Measurements from ENCODE around the gene SLC9A8. TPM values are rescaled to one million over a fixed set of nuclear protein-coding genes. Genes with fewer than 3 reads are reported as not detected.

The SLC9A8 gene
- total and polyA plus RNA-seq, 2 experiments from 2014 or later: 4.2 to 5.0 TPM

DNA sequence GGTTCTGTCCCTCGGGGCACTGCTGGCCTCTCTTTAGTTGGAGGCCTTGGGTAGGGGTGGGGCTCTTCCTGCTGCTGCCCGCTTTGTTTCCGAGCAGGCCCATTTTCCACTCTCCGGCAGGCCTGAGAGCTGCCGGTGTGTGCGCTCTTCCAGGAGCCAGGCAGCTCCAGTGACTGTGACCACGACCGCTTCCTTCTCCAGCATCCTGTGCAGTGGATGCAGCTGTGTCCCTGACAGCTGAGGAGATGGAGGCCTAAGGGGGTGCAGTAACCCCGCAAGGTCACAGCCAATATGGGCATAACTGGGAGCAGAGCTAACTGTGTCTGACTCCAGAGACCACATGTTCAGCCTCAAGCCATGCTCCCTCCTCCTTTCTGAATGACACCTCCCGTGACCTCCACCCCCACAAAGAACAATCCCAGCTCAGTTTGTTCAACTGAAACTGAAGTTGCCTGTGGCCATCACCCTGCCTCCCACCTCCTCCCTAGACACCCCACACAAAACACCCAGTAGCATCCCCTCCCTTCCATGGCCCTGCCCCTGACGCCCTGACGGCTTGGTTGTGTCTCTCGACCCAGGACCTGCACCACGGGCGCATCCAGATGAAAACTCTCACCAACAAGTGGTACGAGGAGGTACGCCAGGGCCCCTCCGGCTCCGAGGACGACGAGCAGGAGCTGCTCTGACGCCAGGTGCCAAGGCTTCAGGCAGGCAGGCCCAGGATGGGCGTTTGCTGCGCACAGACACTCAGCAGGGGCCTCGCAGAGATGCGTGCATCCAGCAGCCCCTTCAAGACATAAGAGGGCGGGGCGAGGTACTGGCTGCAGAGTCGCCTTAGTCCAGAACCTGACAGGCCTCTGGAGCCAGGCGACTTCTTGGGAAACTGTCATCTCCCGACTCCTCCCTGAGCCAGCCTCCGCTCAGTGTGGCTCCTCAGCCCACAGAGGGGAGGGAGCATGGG is 74.9 kb downstream of the SLC9A8 start:
- Histone ChIP-seq H3K27ac (no peak overlapping the region), H3K9ac (peak overlapping the region; percentile 31; the same call in 1 of the 2 replicates), H3K36me3 (ENCODE audit: low read depth) (no peaks in the 10 kb centered on the region; the same call in 1 of the 2 replicates), H3K9me2 (ENCODE audit: insufficient read depth) (no peaks in the 10 kb centered on the region), H2AFZ (no peak overlapping the region), H3F3A (ENCODE audit: insufficient read depth) (no peaks in the 10 kb centered on the region), H3K9me3 (ENCODE audit: low read depth) (no peaks in the 10 kb centered on the region), H3K79me2 (ENCODE audit: insufficient read depth) (no peaks in the 10 kb centered on the region), H3K4me1 (ENCODE audit: insufficient read depth) (0 out of 2 replicates have a peak, but pooled peaks cover 5% of the 10 kb centered on the region), H3K4me3 (no peak overlapping the region), H4K20me1 (ENCODE audit: insufficient read depth) (no peaks in the 10 kb centered on the region), H3K27me3 (replicated peaks; ENCODE audit: insufficient read depth) (no peaks in the 10 kb centered on the region), H3K4me2 (ENCODE audit: unreplicated experiment) (no peak overlapping the region)
- WGBS, 2 experiments (ENCODE audit: low coverage in 1 of 2, low lambda C conversion rate in 2 of 2, missing lambda C conversion rate in 2 of 2): 70 to 71% methylated on average over 32 of the region's 32 CpGs
- in situ Hi-C loops (cut with MboI): no loop called here
- TF ChIP-seq EZH2 (IDR thresholded peaks at IDR 0.05; ENCODE audit: insufficient read depth, poor library complexity, severe bottlenecking) (no peak), EZH2phosphoT487 (IDR thresholded peaks at IDR 0.05; ENCODE audit: insufficient read depth, low read depth) (no peak)
- DNase-seq: peak; percentile 40

DNA sequence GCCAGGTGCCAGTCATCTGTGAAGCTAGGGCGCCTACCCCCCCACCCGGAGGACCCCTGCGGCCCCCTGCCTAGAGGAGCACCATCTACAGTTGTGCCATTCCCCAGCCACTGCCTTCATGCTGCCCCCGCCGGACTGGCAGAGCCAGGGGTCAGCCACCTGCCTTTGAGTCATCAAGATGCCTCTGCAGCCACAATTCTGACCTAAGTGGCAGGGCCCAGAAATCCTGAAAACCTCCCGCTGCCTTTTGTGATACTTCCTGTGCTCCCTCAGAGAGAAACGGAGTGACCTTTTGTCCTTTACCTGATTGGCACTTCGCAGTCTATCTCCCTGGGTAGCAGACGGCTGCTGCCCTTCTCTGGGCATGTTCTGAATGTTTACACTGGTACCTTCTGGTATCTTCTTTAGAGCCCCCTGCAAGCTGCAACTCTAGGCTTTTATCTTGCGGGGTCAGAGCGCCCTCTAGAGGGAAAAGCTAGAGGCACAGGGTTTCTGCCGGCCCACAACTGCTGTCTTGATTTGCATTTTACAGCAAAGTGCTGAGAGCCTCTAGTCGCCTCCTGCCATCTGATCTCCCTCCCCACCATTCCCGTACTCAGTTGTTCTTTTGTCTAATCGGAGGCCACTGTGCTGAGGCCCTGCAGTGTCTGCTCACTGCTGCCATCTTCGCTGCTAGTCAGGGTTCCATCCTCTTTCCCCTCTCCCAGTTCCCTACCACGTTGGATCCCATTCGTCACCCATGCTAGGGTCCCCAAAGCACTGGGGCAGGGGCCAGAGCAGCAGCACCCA is 75.8 kb downstream of the SLC9A8 start:
- DNase-seq: peak; percentile 59
- Histone ChIP-seq H3F3A (ENCODE audit: insufficient read depth) (no peaks in the 10 kb centered on the region), H3K9ac (no peak overlapping the region), H3K79me2 (ENCODE audit: insufficient read depth) (no peaks in the 10 kb centered on the region), H3K4me3 (no peak overlapping the region), H2AFZ (no peak overlapping the region), H3K27ac (no peak overlapping the region), H3K36me3 (ENCODE audit: low read depth) (no peaks in the 10 kb centered on the region; the same call in 1 of the 2 replicates), H3K4me1 (ENCODE audit: insufficient read depth) (peaks cover 9% of the 10 kb centered on the region; the same call in 1 of the 2 replicates), H4K20me1 (ENCODE audit: insufficient read depth) (no peaks in the 10 kb centered on the region), H3K9me2 (ENCODE audit: insufficient read depth) (no peaks in the 10 kb centered on the region), H3K9me3 (ENCODE audit: low read depth) (no peaks in the 10 kb centered on the region), H3K27me3 (replicated peaks; ENCODE audit: insufficient read depth) (no peaks in the 10 kb centered on the region), H3K4me2 (ENCODE audit: unreplicated experiment) (no peak overlapping the region)
- in situ Hi-C loops (cut with MboI): no loop called here
- WGBS, 2 experiments (ENCODE audit: low coverage in 1 of 2, low lambda C conversion rate in 2 of 2, missing lambda C conversion rate in 2 of 2): 47 to 58% methylated on average over 15 to 18 of the region's 18 CpGs
- no peak for TF ChIP-seq EZH2phosphoT487 (IDR thresholded peaks at IDR 0.05; ENCODE audit: insufficient read depth, low read depth)
- no peak for TF ChIP-seq EZH2 (IDR thresholded peaks at IDR 0.05; ENCODE audit: insufficient read depth, poor library complexity, severe bottlenecking)

DNA sequence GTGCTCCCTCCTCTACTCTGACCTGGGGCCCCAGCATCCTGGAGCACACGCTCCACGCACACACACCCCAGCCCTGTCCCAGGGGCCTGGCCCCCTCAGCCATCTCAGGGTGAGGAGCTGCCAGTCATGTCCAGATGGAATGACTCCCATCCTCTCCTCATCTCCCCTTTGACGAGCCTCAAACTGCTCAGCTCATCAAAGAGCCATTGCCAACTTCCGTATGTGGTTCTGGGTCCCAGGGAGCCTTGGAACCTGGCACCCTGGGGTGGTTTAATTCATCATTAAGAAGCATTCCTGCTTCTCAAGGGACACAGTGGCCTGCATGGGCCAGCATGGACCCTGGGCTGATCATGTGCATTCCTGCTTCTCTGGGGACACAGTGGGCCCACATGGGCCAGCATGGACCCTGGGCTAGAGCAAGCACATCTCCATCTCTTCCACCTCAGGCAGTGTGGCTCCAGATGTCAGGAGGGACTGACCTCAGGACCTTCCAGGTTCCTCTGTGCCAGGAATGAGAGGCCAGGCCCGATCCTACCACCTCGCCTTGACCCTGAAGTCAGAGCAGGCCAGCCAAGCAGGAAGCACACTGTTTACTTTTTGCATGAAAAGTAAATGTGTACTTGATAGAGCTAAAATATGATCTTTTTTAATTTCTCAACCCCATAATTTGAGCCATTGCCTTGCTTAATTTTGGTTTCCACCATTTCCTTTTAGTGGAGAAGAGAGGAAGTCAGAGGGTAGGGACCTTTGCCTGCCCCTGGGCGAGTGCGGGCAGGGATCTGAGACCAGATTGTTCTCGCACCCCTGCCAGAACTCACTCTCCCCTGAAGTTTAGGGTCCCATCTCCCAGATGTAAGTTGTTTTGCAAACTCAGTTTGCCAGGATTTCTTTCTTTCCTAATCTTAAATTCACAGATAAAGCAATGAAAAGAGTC is 76.6 kb downstream of the SLC9A8 start:
- no peak for DNase-seq
- H3K4me2 ChIP-seq (ENCODE audit: unreplicated experiment): no peak overlapping the region
- no peak overlapping the region for H3K4me3 ChIP-seq
- in situ Hi-C loops (cut with MboI): no loop called here
- no peaks in the 10 kb centered on the region for H3K9me3 ChIP-seq (ENCODE audit: low read depth)
- no peak overlapping the region for H3K9ac ChIP-seq
- H4K20me1 ChIP-seq (ENCODE audit: insufficient read depth): no peaks in the 10 kb centered on the region
- peaks cover 13% of the 10 kb centered on the region; the same call in 1 of the 2 replicates for H3K4me1 ChIP-seq (ENCODE audit: insufficient read depth)
- no peaks in the 10 kb centered on the region; the same call in 1 of the 2 replicates for H3K36me3 ChIP-seq (ENCODE audit: low read depth)
- no peak for TF ChIP-seq EZH2 (IDR thresholded peaks at IDR 0.05; ENCODE audit: insufficient read depth, poor library complexity, severe bottlenecking)
- no peak for TF ChIP-seq EZH2phosphoT487 (IDR thresholded peaks at IDR 0.05; ENCODE audit: insufficient read depth, low read depth)
- WGBS, 2 experiments (ENCODE audit: low coverage in 1 of 2, low lambda C conversion rate in 2 of 2, missing lambda C conversion rate in 2 of 2): 79 to 81% methylated on average over 9 of the region's 9 CpGs
- H3F3A ChIP-seq (ENCODE audit: insufficient read depth): 0 out of 2 replicates have a peak, but pooled peaks cover 5% of the 10 kb centered on the region
- H3K79me2 ChIP-seq (ENCODE audit: insufficient read depth): no peaks in the 10 kb centered on the region
- no peaks in the 10 kb centered on the region for H3K9me2 ChIP-seq (ENCODE audit: insufficient read depth)
- no peaks in the 10 kb centered on the region for H3K27me3 ChIP-seq (replicated peaks; ENCODE audit: insufficient read depth)
- H3K27ac ChIP-seq: no peak overlapping the region
- no peak overlapping the region for H2AFZ ChIP-seq
